Aorta (tissue), 5 donors: ENCODE measurements around the gene POU2AF2. TPM values are rescaled to one million over a fixed set of nuclear protein-coding genes. Genes with fewer than 3 reads are reported as not detected.

Source experiments
- ATAC-seq: fragments of 200-7000 bp; cut with Tn5 transposase; one replicate; pipeline ENCODE4 v1.9.1; 2022; ENCODE audit warnings: moderate library complexity; ENCODE audit not compliant: low FRiP score
- DNase-seq, 2 donors: peaks; one replicate each; pipeline ENCODE4 v3.0.0-alpha.2; 2020
- H3K27ac ChIP-seq, 2 donors: one replicate each; pipeline ENCODE4 v1.5.1; 2013; ENCODE audit warnings: low read length in 2 of 2, mild to moderate bottlenecking in 2 of 2, moderate library complexity in 2 of 2, control low read depth in 1 of 2, inconsistent platforms in 1 of 2, low read depth in 1 of 2
- H3K27me3 ChIP-seq, 2 donors: one replicate each; pipeline ENCODE4 v1.6.1; 2013; ENCODE audit warnings: control low read depth in 1 of 2, low read length in 1 of 2, mild to moderate bottlenecking in 1 of 2, moderate library complexity in 1 of 2; ENCODE audit not compliant: insufficient read depth in 2 of 2, control insufficient read depth in 1 of 2
- H3K36me3 ChIP-seq, 2 donors: one replicate each; pipeline ENCODE4 v1.6.1; 2013; ENCODE audit warnings: control low read depth in 1 of 2, low read length in 1 of 2, mild to moderate bottlenecking in 1 of 2; ENCODE audit not compliant: insufficient read depth in 2 of 2, control insufficient read depth in 1 of 2
- H3K4me1 ChIP-seq, 2 donors: one replicate each; pipeline ENCODE4 v1.6.1; 2013; ENCODE audit warnings: low read length in 2 of 2, control low read depth in 1 of 2, mild to moderate bottlenecking in 1 of 2, moderate library complexity in 1 of 2; ENCODE audit not compliant: insufficient read depth in 2 of 2, control insufficient read depth in 1 of 2
- H3K4me3 ChIP-seq, 2 donors: one replicate each; pipeline ENCODE4 v1.5.1; 2013; ENCODE audit warnings: low read length in 2 of 2, control low read depth in 1 of 2, mild to moderate bottlenecking in 1 of 2
- H3K9me3 ChIP-seq: one replicate; pipeline ENCODE4 v1.6.1; 2013; ENCODE audit warnings: mild to moderate bottlenecking, low read length; ENCODE audit not compliant: control insufficient read depth
- WGBS, 2 donors: extraction: QIAGEN DNeasy Blood & Tissue Kit; methylation state at CpG; one replicate each; pipeline ENCODE4 v1.1.7; 2013; 5-methylcytosine and 5-hydroxymethylcytosine counted together
- intact Hi-C, 2 donors: fragments of 100-400 bp; cut with DNase I; formaldehyde crosslinking; loops; one replicate each; pipeline versions ENCODE4 v1.14.2 to v1.15.0; 2022
- long read RNA-seq, 2 donors: library from polyadenylated mRNA; unstranded; transcript quantifications; one replicate each; pipeline ENCODE4 v2.0.0, GENCODE V29; 2020 to 2021
- polyA plus RNA-seq, 2 donors: library from polyadenylated mRNA; stranded (reverse); fragments of 200-250 nt; gene quantifications; one replicate each; pipeline ENCODE4 v1.2.3, GENCODE V29; 2013
- total RNA-seq, 2 donors: library from RNA; stranded (reverse); fragmentation: NEBNext Ultra II Directional; extraction: Animal tissue kit (Norgen Biotek cat#: 25700); gene quantifications; one replicate each; pipeline ENCODE4 v1.2.1, GENCODE V29; 2021
- donor health status: healthy with polysubstance abuse.
- donor health status: Bipolar disorder and iron deficiency.
- donor health status: DM: no; HTN: no; CAD: no.
- donor health status: DM: no; HTN: no; CAD: no.
- donor health status: DM: yes; HTN: yes; CAD: no.

The POU2AF2 gene, protein sequence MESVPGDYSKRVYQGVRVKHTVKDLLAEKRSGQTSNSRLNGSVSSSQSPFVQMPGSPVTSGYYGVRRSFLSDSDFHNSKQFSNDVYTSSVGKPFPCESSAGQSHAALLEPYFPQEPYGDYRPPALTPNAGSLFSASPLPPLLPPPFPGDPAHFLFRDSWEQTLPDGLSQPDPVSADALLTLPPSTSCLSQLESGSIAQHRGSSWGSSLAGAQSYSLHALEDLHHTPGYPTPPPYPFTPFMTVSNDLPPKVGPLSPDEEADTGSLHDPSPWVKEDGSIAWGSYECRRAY
- total RNA-seq (not detected), polyA plus RNA-seq (not detected)
- long read RNA-seq, donor 1, result 0 reads
- long read RNA-seq, donor 2, result 0 reads

DNA sequence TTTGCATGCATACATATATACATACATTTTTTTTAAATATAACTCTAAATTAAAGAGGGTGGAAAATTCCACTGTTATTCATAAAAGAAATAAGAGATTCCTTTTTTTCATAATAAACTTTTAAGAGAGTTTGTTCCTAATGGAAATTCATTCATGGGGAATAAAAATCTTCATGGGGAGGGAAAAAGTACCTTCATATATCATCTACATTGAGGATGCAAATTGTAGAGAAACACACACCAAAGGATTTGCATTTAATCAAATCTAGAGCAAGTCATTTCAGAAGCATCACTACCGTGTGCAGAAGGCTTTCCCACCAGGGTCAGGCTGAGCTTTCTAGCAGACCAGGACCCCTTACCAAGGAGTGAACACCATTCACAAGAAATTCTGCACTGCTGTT is at the start of gene POU2AF2:
Gene POU2AF2, plus strand, starts transcription at position 301 of the 400 bp plus-strand sequence. CDS start 129 bp downstream, outside the sequence.
- Histone ChIP-seq H3K27me3 (peaks cover 0 to under 1% of the 10 kb centered on the region in 2 donors), H3K36me3 (no peaks in the 10 kb centered on the region), H3K4me3 (no peak within 1 kb of the TSS), H3K27ac (no peak within 1 kb of the TSS), H3K4me1 (no peaks in the 10 kb centered on the region), H3K9me3 (no peaks in the 10 kb centered on the region)
- DNase-seq (no peak), ATAC-seq (no peak)
- intact Hi-C loops, result no loop called here
- WGBS, 2 donors, result 81 to 91% methylated on average over 1 of the region's 1 CpG

DNA sequence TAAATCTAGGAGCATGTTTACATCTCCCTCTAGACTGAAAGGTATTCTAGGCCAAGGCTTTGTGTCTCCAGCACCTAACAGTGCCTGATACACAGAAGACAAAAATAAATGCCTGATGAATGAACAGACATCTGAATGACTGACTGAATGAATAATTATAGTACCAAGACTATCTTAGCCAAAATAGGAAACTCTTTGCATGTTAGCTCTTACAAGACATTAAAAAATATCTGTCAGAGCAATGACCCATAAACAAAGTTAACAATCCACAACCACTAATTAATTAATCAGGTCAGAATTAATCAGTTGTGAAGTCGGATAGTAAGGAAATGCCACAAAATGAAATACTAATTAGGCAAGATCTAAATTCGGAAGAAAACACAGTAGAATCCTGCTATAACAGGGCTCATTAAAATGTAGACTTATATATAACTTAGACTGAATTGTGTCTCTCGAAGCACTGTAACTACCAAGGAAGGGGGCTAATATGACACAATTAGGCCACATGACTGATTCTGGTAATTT is 45.5 kb upstream of the POU2AF2 start:
- Histone ChIP-seq H3K4me3 (no peak overlapping the region), H3K36me3 (peaks cover 0 to 3% of the 10 kb centered on the region in 2 donors), H3K9me3 (no peaks in the 10 kb centered on the region), H3K27me3 (peaks cover 0 to 2% of the 10 kb centered on the region in 2 donors), H3K27ac (no peak overlapping the region), H3K4me1 (no peaks in the 10 kb centered on the region)
- 61 to 81% methylated on average over 3 of the region's 3 CpGs for WGBS, 2 donors
- DNase-seq (no peak), ATAC-seq (no peak)
- intact Hi-C loops, result no loop called here

DNA sequence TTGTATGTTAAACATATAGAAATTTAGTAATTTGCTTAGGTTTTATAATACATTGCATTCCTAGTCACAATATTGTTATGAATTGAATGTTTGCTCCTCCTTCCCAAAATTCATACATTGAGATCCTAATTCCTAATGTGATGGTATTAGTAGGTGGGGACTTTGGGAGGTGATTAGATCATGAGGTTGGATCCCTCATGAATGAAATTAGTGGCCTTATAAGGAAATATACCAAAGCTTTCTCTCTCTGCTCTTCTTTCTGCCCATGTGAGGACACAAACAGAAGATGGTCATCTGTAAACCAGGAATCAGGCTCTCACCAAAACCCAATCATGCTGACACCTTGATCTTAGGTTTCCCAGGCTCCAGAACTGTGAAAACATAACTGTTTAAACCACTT is 41.3 kb upstream of the POU2AF2 start:
- ATAC-seq (no peak), DNase-seq (no peak)
- Histone ChIP-seq H3K27ac (no peak overlapping the region), H3K36me3 (no peaks in the 10 kb centered on the region), H3K27me3 (no peaks in the 10 kb centered on the region), H3K4me3 (no peak overlapping the region), H3K9me3 (no peaks in the 10 kb centered on the region), H3K4me1 (peaks cover 2 to 5% of the 10 kb centered on the region in 2 donors)
- intact Hi-C loops, result no loop called here

DNA sequence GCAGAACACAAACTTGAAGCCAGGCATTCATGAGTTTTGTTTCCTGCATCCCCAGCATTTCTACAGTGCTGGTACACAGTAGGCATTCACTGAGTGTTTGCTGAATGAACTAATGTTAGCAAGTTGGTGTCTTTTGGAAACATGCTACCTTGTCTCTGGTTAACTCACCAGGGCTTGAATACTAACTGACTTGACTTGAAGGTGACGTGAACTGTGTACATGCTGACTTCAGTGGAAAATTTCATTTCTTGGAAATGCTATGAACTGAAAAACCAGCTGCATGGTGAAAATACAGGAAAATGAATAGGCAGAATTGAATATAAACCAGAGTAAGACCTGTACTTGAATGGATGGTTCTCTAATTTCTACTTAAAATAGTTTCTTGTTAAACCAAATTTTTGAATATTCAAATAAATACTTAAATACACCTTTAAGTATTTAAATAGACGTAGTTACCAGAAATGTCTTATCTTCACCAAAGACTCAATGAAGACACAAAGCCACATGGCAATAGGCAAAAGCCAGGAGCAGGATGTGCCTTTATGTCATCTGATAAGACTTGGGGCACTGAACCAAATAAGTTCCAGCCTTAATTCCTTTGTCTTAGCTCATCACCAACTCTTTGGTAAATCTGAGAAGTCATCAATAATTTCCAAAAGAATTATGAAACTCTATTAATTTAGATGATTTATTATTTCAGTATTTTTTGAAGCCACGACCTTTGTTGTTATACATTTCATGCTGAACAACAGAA is 39.7 kb upstream of the POU2AF2 start:
- H3K4me1 ChIP-seq, result peaks cover 2 to 5% of the 10 kb centered on the region in 2 donors
- H3K9me3 ChIP-seq, result no peaks in the 10 kb centered on the region
- ATAC-seq (peak; percentile 60), DNase-seq (no peak)
- 32 to 37% methylated on average over 3 of the region's 3 CpGs for WGBS, 2 donors
- H3K27me3 ChIP-seq, result no peaks in the 10 kb centered on the region
- H3K36me3 ChIP-seq, result no peaks in the 10 kb centered on the region
- H3K4me3 ChIP-seq, result no peak overlapping the region
- intact Hi-C loops, result no loop called here
- H3K27ac ChIP-seq, result peak overlapping the region in 1 of 2 donors; percentile 75

DNA sequence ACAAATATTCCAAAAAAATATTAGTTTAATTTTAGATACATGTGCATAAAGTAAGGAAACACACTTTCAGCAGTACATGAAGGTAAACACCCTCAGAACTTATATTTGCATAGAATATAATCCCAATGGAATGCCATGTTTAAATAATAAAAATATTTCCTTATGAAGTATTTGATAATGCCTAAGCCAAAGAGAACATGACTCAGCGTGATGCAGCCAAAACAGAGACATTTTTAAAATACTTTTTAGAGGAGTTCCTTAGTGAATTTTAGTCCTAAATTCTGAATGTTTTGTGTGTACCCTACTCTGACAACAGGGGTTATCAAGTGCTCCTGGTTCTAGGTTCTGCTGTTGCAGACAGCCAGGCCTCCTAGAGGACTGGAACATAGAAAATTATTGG is 39.1 kb upstream of the POU2AF2 start:
- Histone ChIP-seq H3K27ac (peak overlapping the region; percentile 2 to 89), H3K4me3 (no peak overlapping the region), H3K9me3 (no peaks in the 10 kb centered on the region), H3K4me1 (peaks cover 2 to 5% of the 10 kb centered on the region in 2 donors), H3K27me3 (no peaks in the 10 kb centered on the region), H3K36me3 (no peaks in the 10 kb centered on the region)
- intact Hi-C loops, result no loop called here
- 3 to 5% methylated on average over 1 of the region's 1 CpG for WGBS, 2 donors
- ATAC-seq (peak; percentile 38), DNase-seq (no peak)

DNA sequence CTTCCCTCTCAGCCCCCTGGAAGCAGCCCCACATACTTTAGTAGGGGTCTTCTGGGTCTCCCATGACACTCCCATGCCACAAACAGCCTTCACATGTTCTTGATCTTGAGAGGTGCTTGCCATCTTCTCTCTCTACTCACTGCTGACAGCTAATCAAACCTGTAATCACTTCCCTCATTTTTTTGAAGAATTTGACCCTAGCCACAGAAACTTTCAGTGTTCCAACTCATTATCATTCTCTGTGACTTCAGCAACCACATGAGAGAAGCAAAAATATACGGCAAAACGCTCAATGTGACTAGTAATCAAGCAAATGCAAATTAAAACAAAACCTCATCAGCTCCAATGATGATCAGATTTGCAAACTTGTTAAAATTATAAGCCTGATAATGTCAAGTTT is 38.3 kb upstream of the POU2AF2 start:
- ATAC-seq (no peak), DNase-seq (no peak)
- Histone ChIP-seq H3K4me1 (peaks cover 2 to 5% of the 10 kb centered on the region in 2 donors), H3K27ac (peak overlapping the region; percentile 2 to 89), H3K9me3 (no peaks in the 10 kb centered on the region), H3K4me3 (no peak overlapping the region), H3K36me3 (no peaks in the 10 kb centered on the region), H3K27me3 (no peaks in the 10 kb centered on the region)
- intact Hi-C loops, result no loop called here
- 97% methylated on average over 2 of the region's 2 CpGs for WGBS, 2 donors

DNA sequence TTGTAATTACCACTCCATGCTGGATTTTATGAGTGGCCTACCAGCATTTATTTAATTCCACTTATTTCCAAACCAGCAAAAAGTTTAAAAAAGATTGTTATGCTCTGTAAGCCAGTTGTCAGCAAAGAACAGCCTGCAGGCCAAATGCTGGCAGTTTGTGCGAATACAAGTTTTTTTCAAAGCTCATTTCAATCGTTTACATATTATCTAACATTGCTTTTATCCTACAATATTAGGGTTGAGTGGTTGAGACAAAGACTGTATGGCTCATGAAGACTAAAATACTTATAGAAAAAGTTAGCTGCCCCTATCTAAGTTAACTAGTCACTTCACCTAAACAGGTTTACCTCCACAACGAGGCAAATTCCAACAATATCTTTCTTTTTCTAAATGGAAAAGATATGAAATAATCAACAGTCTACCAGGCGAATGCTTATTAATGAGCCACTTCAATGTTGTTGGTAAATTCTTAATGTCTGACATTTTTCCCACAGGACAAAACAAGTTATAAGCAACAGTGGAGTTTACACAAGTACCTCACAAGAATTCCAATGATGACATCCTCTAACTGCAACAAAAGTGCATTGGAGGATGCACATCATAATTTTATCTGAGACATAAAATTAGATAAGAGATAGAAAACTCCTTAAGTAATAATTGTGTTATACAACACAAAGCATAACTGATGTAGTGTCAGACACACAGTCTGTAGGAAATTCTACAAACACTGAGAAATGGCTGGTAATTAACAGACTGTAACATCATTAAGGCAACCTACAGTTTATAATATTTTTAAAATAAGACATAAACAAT is 35.8 kb upstream of the POU2AF2 start:
- WGBS, 2 donors, result 70 to 83% methylated on average over 4 of the region's 4 CpGs
- Histone ChIP-seq H3K36me3 (no peaks in the 10 kb centered on the region), H3K9me3 (no peaks in the 10 kb centered on the region), H3K4me3 (no peak overlapping the region), H3K27me3 (no peaks in the 10 kb centered on the region), H3K27ac (no peak overlapping the region), H3K4me1 (peaks cover 2 to 5% of the 10 kb centered on the region in 2 donors)
- intact Hi-C loops, result no loop called here
- ATAC-seq (no peak), DNase-seq (no peak)

DNA sequence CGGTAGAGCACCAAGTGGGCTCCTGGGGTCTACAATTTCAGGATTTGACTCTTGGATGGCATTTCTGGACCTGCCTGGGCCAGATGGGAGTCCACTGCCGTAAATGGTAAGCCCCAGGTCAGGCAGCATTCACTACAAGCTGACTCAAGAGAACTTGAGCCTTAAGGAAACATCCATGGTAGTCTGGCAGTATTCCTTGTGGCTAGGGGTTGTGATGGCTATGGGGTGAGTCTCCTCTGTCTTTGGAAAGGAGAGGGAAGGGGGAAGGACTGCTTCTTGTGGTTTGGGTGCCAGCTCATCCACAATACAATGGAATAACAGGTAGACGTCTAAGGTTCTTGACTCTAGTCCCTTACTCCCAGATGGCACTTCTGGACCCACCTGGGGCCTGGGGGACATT is 32.3 kb upstream of the POU2AF2 start:
- Histone ChIP-seq H3K4me3 (no peak overlapping the region), H3K9me3 (no peaks in the 10 kb centered on the region), H3K27me3 (no peaks in the 10 kb centered on the region), H3K4me1 (no peaks in the 10 kb centered on the region), H3K27ac (no peak overlapping the region), H3K36me3 (no peaks in the 10 kb centered on the region)
- WGBS, 2 donors, result 94 to 97% methylated on average over 3 of the region's 3 CpGs
- no peak for DNase-seq
- no peak for ATAC-seq
- intact Hi-C loops, result no loop called here
